Adrenal gland (tissue), 12 donors: Measurements from ENCODE around the gene HMGA1. TPM values are rescaled to one million over a fixed set of nuclear protein-coding genes. Genes with fewer than 3 reads are reported as not detected.

ENCODE experiments used
- DNase-seq, 7 donors: peaks; one replicate each; pipeline ENCODE4 v3.0.0-alpha.2; 2019 to 2020
- H3K27ac ChIP-seq, 5 donors: fragments of 200-600 bp; sonication (generic) in 4 of 5; 1 replicate in 3 of 5; 2 replicates in 2 of 5; pipeline versions ENCODE4 v1.5.1 to v1.8.0; 2016 to 2020; ENCODE audit warnings: mild to moderate bottlenecking in 1 of 5
- H3K27me3 ChIP-seq: fragments of 200-600 bp; 2 replicates; pipeline ENCODE4 v1.8.0; 2021
- H3K36me3 ChIP-seq, 2 donors: fragments of 200-600 bp; replicated peaks in 1 of 2; 1 replicate in 1 of 2; 2 replicates in 1 of 2; pipeline versions ENCODE4 v1.5.1 to v1.8.0; 2018 to 2022
- H3K4me1 ChIP-seq, 2 donors: fragments of 200-600 bp; replicated peaks in 1 of 2; 1 replicate in 1 of 2; 2 replicates in 1 of 2; pipeline versions ENCODE4 v1.5.1 to v1.8.0; 2018 to 2021
- H3K4me3 ChIP-seq, 4 donors: fragments of 200-600 bp; sonication (generic) in 3 of 4; one replicate each; pipeline ENCODE4 v1.5.1; 2016 to 2018
- H3K9me3 ChIP-seq, 3 donors: fragments of 200-600 bp; sonication (generic) in 1 of 3; replicated peaks in 1 of 3; 1 replicate in 2 of 3; 2 replicates in 1 of 3; pipeline versions ENCODE4 v1.5.1 to v1.8.0; 2016 to 2021
- POLR2A ChIP-seq, 2 donors: fragments of 450-650 bp; IDR thresholded peaks; one replicate each; pipeline ENCODE4 v1.6.1; 2017; ENCODE audit warnings: antibody characterized with exemption in 2 of 2, mild to moderate bottlenecking in 2 of 2, moderate library complexity in 1 of 2
- WGBS, 4 donors: extraction: QIAGEN DNeasy Blood & Tissue Kit in 2 of 4; methylation state at CpG; one replicate each; pipeline versions ENCODE4 v1.1.5 to v1.1.7; 2013 to 2017; 5-methylcytosine and 5-hydroxymethylcytosine counted together
- intact Hi-C, 2 donors: fragments of 100-400 bp; cut with DNase I; formaldehyde crosslinking; loops; one replicate each; pipeline versions ENCODE4 v1.14.1 to v1.15.0; 2022 to 2023
- polyA plus RNA-seq, 3 donors: library from polyadenylated mRNA; stranded (reverse); fragments of 200-250 nt in 2 of 3; fragments of 350-450 nt in 1 of 3; fragmentation: Illumina TruSeq in 1 of 3; extraction: RNeasy Lipid Tissue Mini Kit (QIAGEN cat#74804) in 1 of 3; gene quantifications; one replicate each; pipeline ENCODE4 v1.2.3, GENCODE V29; 2013 to 2014
- total RNA-seq, 9 donors: library from RNA; depleted of rRNA in 4 of 9; stranded (reverse); fragments of >200 nt in 4 of 9; fragments of 120-200 nt in 1 of 9; fragmentation: NEBNext Ultra II Directional in 1 of 9; extraction: Animal tissue kit (Norgen Biotek cat#: 25700) in 1 of 9; gene quantifications; one replicate each; pipeline versions ENCODE4 v1.1.0 to v1.2.4, GENCODE V29; 2013 to 2023
- TF ChIP-seq, protein P1 (sequence below), 6 experiments: fragments of 450-650 bp in 4 of 6; fragments of 200-600 bp in 2 of 6; sonication (generic) in 1 of 6; IDR thresholded peaks; 1 replicate in 5 of 6; 2 replicates in 1 of 6; pipeline versions ENCODE4 v1.5.1 to v1.8.0; 2016 to 2021; ENCODE audit warnings: antibody characterized with exemption in 6 of 6, mild to moderate bottlenecking in 2 of 6, moderate library complexity in 1 of 6
- donor health status: healthy with polysubstance abuse.
- donor health status: Bipolar disorder and iron deficiency.
- donor health status: DM: yes; HTN: yes; CAD: no.
- donor health status: DM: no; HTN: no; CAD: no.
- donor health status: DM: no; HTN: no; CAD: no.
- donor health status: DM: yes; HTN: yes; CAD: no.

Gene HMGA1
- total and polyA plus RNA-seq, 12 donors = 3.6 to 27.0 (median 11.8) TPM

- no peak for DNase-seq
- Histone ChIP-seq H3K36me3 (no peaks in the 10 kb centered on the region), H3K9me3 (no peaks in the 10 kb centered on the region), H3K4me1 (no peaks in the 10 kb centered on the region), H3K27ac (no peak overlapping the region), H3K27me3 (no peaks in the 10 kb centered on the region), H3K4me3 (peak overlapping the region in 2 of 4 donors; percentile 48 to 54)
- TF ChIP-seq, protein P1, sequence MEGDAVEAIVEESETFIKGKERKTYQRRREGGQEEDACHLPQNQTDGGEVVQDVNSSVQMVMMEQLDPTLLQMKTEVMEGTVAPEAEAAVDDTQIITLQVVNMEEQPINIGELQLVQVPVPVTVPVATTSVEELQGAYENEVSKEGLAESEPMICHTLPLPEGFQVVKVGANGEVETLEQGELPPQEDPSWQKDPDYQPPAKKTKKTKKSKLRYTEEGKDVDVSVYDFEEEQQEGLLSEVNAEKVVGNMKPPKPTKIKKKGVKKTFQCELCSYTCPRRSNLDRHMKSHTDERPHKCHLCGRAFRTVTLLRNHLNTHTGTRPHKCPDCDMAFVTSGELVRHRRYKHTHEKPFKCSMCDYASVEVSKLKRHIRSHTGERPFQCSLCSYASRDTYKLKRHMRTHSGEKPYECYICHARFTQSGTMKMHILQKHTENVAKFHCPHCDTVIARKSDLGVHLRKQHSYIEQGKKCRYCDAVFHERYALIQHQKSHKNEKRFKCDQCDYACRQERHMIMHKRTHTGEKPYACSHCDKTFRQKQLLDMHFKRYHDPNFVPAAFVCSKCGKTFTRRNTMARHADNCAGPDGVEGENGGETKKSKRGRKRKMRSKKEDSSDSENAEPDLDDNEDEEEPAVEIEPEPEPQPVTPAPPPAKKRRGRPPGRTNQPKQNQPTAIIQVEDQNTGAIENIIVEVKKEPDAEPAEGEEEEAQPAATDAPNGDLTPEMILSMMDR (IDR thresholded peaks at IDR 0.05) = no peak
- no peak for TF ChIP-seq POLR2A (IDR thresholded peaks at IDR 0.05)
- intact Hi-C loops = loop anchor here (5.0 to 10.0 kb wide), 4 partner anchors 35 to 408 kb away; no protein-coding TSS in a partner anchor
- WGBS, 4 donors = 48 to 82% (median 55%) methylated on average over 2 to 10 of the region's 10 CpGs
Measured at GRCh38 chr6:34196833-34197195, 39.9 kb upstream of the HMGA1 start.

DNA sequence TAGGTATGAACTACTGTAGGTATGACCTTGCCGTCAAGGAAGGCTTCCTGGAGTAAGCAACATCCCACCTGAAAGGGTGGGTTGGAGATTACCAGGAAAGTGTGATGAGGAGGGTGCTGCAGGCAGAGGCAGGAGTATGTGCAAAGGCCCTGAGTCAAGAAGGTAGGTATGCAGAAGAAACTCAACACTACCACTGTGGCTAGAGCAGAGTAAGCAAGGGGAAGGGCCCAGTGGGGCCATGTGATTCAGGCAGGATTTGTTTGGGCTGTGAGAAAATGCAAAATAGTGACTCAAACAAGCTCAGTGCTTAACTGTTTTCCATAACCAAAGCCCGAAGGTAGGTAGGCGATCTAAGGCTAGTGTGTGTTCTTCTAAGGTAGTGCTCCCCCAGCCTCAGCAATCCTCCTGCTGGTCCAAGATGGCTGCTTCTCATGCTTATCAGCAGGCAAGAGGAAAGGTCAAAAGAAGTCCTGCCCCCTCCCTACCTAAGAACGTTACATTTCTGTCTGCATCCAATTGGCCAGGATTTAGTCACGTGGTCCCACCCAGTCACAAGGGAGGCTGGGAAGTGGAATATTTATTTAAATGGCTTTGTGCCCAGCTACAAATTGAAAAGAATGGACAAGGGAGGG lies 36.2 kb upstream of the HMGA1 start:
- Histone ChIP-seq H3K4me3 (no peak overlapping the region), H3K9me3 (no peaks in the 10 kb centered on the region)
- WGBS, 4 donors = 56 to 76% (median 71%) methylated on average over 3 to 5 of the region's 5 CpGs

GRCh38 chr6:34201455-34202107 lies 35.1 kb upstream of the HMGA1 start:
- TF ChIP-seq, protein P1 (IDR thresholded peaks at IDR 0.05) = no peak
- TF ChIP-seq POLR2A (IDR thresholded peaks at IDR 0.05) = no peak
- 78 to 90% (median 89%) methylated on average over 4 of the region's 4 CpGs for WGBS, 4 donors

More for the DNA sequence above, 36.2 kb upstream of the HMGA1 start:
- no peaks in the 10 kb centered on the region for H3K36me3 ChIP-seq
- TF ChIP-seq, protein P1 (IDR thresholded peaks at IDR 0.05) = no peak
- TF ChIP-seq POLR2A (IDR thresholded peaks at IDR 0.05) = no peak
- DNase-seq = no peak
- H3K27ac ChIP-seq = no peak overlapping the region
- H3K27me3 ChIP-seq = no peaks in the 10 kb centered on the region
- intact Hi-C loops = no loop called here
- H3K4me1 ChIP-seq = no peaks in the 10 kb centered on the region

DNA sequence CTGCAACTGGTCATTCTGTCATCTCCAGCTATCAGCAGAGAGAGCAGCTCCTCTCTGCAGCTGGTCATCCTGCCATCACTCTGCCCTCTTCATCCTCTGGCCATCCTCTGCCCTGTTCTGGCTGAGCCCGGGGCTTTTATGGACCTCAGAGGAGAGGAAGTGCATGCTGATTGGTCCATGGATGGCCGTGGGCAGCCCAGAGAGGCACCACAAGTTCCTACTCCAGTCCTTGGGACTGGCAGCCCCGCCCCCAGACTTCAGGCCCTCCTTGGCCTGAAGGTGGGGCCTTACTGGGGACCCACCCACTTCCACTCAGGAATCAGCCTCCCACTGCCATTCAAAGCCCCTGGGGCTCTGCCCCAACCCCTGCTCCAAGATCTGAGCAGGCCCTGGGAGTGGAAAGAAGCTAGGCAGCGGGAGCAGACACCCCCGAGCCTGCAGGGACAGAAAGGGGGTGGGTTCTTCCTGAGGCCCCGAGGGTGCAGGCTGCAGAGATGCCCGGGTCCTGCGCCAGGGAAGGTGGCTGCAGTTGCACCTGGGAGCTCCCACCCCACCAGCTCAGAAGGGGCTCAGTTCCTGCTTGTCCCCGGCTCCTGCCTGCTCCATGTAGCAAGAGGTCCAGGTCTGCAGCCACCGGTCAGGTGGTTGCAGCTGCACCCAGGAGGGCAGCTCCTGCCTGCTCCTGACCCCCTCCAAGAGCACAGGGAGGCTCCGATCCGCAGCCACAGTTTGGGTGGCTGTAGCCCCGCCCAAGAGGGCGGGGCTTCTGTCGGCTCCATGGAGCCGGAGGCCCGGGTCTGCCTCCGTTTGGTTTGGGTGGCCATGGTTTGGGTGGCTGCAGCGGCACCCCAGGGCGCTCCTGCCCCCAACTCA lies 34.1 kb upstream of the HMGA1 start:
- no peaks in the 10 kb centered on the region for H3K36me3 ChIP-seq
- H3K27me3 ChIP-seq = no peaks in the 10 kb centered on the region
- no peak overlapping the region for H3K4me3 ChIP-seq
- TF ChIP-seq POLR2A (IDR thresholded peaks at IDR 0.05) = no peak
- TF ChIP-seq, protein P1 (IDR thresholded peaks at IDR 0.05) = no peak
- no peak for DNase-seq
- WGBS, 4 donors = 62 to 90% (median 83%) methylated on average over 3 to 20 of the region's 20 CpGs
- intact Hi-C loops = no loop called here
- H3K27ac ChIP-seq = no peak overlapping the region
- no peaks in the 10 kb centered on the region for H3K9me3 ChIP-seq
- no peaks in the 10 kb centered on the region for H3K4me1 ChIP-seq

More at GRCh38 chr6:34201455-34202107, 35.1 kb upstream of the HMGA1 start:
- no peak overlapping the region for H3K4me3 ChIP-seq
- H3K4me1 ChIP-seq = no peaks in the 10 kb centered on the region
- no peaks in the 10 kb centered on the region for H3K27me3 ChIP-seq
- no peak overlapping the region for H3K27ac ChIP-seq
- intact Hi-C loops = no loop called here
- H3K9me3 ChIP-seq = no peaks in the 10 kb centered on the region
- no peaks in the 10 kb centered on the region for H3K36me3 ChIP-seq
- DNase-seq = no peak
